HG03432 (cell line): ENCODE measurements around the gene PLXNC1.

Experiments
- ATAC-seq: cut with Tn5 transposase; IDR thresholded peaks from one replicate; pipeline ENCODE4 v1.9.1; 2021; ENCODE audit warnings: mild to moderate bottlenecking, moderate library complexity; ENCODE audit not compliant: unreplicated experiment

The PLXNC1 gene

GRCh38 chr12:94147991-94148738 lies at the start of gene PLXNC1:
PLXNC1 (plus strand) TSS chr12:94148577; CDS start chr12:94148972, 395 bp downstream.
- peak; percentile 42 for ATAC-seq

DNA sequence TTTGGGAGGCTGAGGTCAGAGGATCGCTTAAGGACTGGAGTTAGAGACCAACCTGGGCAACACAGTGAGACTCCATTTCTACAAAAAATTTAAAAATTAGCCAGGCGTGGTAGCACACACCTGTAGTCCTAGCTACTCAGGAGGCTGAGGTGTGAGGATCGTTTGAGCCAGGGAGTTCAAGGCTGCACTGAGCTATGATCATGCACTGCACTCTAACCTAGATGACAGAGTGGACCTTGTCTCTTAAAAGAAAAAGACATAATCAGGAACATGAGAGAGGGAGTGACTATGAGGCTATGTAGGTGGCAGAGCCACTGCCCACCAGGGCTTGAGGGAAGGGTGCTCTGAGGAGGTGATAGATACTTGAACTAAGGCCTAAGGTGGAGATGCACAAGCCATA lies 49.2 kb upstream of the PLXNC1 start:
- ATAC-seq: no peak

DNA sequence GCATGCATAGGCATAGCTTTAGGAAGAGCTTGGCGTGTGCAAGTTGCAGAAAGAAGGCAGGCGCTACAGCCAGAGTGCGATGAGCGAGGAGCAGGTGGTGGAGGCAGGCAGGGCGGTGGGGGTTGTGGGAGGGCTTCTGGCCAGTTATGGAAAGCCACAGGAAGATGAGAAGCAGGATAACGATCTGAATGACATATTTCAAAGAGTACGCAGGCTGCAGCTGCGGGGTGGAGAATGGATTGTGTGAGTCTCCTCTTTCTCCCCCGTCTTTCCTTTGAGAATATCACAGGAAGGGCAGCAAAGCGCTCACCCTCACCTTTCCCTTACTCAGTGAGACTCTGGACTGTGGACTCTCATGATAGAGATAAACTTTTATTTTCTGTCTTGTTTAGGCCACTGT lies 48.7 kb upstream of the PLXNC1 start:
- no peak for ATAC-seq

- ATAC-seq: no peak
Measured at GRCh38 chr12:94100211-94100627, 48.2 kb upstream of the PLXNC1 start.

DNA sequence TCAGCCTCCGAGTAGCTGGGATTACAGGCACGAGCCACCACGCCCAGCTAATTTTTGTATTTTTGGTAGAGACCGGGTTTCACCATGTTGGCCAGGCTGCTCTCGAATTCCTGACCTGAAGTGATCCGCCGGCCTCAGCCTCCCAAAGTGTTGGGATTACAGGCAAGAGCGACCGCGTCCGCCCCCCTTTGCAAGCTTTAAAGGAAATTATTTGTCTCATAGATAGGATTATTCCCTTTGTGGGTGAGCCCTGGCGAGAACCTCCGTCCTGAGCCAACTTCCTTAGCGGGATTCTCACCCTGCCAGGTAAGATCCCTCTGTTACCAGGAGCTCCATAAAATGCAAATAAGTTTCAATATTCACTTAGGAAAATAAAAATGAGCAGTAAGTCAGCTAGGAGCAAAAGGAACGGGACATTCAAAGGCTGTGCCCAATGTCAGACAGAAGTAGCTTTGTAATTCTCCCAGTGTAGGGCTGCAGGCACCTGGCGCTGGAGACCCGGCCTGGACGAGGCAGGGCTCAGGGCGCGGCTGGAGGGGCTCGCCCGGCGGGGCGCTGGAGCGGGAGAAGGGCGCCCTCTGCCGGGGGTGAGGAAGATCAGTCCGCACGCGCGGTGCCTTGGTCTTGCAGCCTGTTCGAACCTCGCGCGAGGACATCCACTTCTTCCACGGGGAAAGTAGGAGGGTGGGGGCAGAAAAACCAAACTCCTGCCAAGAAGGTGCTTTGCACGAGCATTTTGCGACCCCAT lies 47.2 kb upstream of the PLXNC1 start:
- ATAC-seq: peak; percentile 79

- peak; percentile 85 for ATAC-seq
Measured at GRCh38 chr12:94101738-94102660, 46.4 kb upstream of the PLXNC1 start.

GRCh38 chr12:94103986-94104385 lies 44.4 kb upstream of the PLXNC1 start:
- ATAC-seq: no peak

DNA sequence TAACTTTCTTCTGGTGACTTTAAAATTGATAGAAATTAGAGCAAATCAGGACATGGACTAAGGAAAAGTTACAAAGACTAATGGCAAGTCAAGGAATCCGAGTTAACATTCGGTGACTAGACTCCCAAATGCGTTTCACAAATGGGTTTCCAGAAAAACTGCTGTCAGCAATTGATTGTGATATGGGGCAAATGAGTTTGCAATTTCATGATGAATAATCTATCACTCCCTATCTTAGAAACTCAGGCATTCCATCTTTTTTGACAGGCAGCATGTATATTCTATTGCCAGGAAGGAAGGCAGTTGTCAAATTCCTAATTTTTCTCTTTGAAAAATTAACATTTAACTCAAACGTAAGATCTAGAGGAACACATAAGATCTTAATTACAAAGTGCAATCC lies 40.5 kb upstream of the PLXNC1 start:
- ATAC-seq: no peak

DNA sequence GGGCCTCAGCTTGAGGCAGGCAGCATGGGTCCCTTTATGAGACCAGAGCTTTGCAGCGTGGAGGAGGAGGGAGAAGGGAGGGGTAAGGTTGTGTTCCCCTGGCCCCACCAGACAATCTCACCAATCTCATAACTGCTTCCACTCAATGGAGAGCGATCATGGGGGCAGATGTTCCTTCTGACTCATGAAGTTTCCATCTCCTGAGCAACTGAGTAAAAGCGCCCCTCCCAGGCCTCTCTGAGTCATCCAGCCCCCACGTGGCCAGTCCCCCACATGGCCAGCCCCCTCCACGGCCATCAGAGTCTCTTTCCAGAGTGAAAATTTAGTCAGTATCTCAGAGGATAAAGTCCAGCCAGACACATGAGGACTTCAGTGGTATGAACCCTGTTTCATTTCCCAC lies 39.2 kb upstream of the PLXNC1 start:
- peak; percentile 42 for ATAC-seq

- no peak for ATAC-seq
Measured at GRCh38 chr12:94110258-94110657, 38.1 kb upstream of the PLXNC1 start.

DNA sequence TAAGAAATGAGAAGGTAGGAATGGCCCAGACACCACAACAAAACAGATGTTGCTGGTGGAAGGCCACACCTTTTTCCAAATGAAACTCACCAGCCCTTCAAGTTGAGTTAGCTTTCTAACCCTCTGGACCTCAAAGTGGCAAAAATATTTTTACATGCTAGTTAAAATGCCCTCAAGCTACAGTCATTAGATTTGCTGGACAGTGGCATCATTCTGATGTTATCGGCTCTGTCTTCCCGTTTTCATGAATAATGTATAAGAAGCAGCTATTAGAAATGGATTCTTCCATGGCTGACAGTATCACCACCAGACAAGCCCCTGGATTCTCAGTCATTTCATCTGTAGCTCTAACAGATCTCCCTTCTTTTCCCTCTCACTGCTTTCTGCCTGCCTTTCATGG lies 37.1 kb upstream of the PLXNC1 start:
- ATAC-seq: no peak

DNA sequence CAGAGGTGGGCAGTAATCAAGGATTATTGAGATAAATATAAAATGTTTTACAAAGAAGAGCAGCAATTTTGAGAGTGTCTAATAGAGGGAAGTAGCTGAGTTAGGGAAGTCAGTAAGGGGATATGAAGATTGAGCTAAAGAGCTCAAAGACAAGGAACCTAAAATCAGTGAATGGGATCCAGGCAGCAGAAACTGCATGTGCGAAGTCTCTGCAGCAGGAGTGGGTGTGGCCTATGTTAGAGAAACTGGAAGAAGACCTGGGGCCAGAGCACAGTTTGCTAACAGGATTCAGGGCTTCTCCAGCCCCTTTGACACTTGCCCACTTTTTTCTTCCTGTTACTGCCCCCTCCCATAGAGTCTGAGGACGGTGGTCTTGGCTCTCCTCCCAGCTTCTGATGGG lies 36.3 kb upstream of the PLXNC1 start:
- ATAC-seq: no peak

DNA sequence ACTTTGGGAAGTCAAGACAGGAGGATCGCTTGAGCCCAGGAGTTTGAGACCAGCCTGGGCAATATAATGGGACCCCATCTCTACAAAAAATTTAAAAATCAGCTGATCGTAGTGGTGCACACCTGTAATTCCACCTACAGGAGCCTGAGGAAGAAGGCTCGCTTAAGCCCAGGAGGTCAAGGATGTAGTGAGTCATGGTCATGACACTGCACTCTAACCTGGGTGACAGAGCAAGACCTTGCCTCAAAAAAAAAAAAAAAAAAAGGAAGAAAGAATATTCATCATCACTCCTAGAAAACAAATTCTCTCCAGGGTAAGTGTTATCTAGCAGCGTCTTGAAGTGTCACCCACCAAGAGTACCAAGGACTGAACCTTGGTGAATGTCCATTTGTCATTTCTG lies 34.2 kb upstream of the PLXNC1 start:
- ATAC-seq: no peak

- ATAC-seq: no peak
Measured at GRCh38 chr12:94116191-94116590, 32.2 kb upstream of the PLXNC1 start.

DNA sequence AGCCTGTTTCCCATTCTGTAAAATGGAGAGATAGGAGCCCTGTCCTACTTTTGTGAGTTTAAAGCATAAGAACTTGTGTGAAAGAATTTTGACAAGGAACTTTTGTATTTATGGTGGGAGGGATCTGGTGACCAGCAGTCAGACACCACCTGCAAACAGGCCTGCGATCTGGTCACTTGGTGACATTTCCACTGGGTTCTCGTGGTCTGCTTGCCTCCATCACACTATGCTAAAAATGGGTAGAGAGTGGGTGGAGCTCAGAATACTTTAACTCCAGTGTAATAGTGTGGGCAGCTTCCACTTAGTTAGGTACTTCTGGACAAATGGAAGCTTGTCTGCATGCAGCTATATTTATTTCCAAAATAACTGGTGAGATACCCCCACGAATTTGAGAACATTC lies 26.5 kb upstream of the PLXNC1 start:
- ATAC-seq: no peak

- ATAC-seq: no peak
Measured at GRCh38 chr12:94122591-94122990, 25.8 kb upstream of the PLXNC1 start.

DNA sequence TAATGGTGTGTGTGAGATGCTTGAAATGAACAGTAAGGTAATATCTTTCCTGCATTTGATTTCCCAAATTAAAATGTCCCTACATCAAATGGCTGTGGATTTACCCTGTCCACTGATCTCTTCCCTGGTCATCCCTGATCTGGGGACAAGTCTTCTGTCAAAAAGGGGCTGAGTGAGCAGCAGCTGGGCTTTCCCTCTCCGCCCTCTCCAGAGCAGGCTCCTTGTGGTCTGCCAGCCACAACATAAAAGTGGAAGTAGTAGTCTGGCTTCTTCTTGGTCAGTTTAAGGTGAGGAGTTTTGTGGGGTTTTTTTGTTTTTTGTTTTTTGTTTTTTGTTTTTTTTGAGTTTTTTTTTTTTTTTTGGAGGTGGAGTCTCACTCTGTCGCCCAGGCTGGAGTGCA lies 25.2 kb upstream of the PLXNC1 start:
- no peak for ATAC-seq

GRCh38 chr12:94126067-94126466 lies 22.3 kb upstream of the PLXNC1 start:
- no peak for ATAC-seq

DNA sequence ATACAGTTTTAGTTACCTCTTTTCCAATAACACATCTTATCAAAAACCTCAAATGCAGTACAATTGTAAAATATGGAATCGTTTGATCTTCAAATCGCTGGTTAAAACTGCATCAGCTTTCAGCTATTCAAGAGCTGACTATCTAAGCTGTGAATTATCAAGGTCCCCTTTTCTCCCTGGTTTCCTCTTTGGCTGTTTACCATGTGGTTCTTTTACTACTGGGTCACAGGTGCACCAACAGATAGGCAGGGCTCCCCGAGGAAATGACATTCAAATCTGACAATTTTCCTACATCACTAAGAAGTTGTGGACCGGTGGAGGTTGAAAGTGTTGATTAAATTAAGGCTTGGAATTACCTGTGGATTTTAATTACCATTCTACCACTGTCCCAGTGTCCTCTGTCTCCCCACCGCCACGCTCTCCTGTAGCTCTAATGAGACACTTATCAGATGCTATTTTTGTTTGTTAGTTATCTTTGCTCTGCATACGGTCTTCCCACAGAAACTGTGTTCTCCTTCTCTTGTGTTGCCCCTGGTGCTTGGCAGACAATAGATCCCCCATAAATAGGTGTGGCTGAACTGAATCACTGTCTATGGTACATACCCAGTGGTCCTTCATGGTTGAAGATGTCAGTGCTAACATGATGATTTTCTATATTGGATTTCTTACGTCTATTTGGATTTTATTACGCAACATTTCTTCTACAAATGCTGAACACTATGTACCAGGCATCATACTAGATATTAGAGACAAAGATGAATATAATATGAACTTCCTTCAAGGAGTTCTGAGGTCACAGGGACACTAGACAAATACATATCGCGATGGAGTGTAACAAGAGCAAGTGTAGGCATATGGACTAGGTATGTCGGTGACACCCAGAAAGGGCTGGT lies 20.9 kb upstream of the PLXNC1 start:
- no peak for ATAC-seq

DNA sequence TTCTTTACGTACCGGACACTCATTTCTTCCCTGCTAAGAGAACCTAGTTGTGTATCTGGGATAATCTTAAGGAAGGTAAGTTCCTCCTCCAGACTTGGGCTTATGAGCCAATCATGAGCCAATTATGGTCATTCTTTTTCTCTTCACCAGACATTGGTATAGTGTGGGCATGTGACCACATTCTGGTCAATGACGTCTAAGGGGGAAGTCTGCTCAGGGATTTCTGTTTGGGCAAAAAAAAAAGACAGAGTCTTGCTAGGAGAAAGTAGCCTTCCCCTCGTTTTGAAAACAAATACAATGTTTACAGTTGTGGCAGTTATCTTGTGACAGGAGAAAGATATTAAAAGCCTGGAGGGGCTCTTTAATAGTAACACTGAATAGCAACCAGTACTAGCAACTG lies 20.1 kb upstream of the PLXNC1 start:
- no peak for ATAC-seq
